ENCODE results near the gene AMY1A. TPM values are rescaled to one million over a fixed set of nuclear protein-coding genes. Genes with fewer than 3 reads are reported as not detected.

The AMY1A gene
- total RNA-seq = not detected

GRCh38 chr1:103655460-103655859 lies at the start of gene AMY1A:
Gene AMY1A, plus strand, starts transcription at chr1:103655760. Its CDS starts 571 bp downstream, at chr1:103656331.

GRCh38 chr1:103616994-103617477 lies 38.5 kb upstream of the AMY1A start, which contains the start of gene AMY2A:
Gene AMY2A, plus strand, starts transcription at chr1:103617427. Its CDS starts 14 bp downstream, at chr1:103617441.

GRCh38 chr1:103696110-103696509 lies 40.5 kb downstream of the AMY1A start, which contains the start of gene AMY1B:
Gene AMY1B, minus strand, starts transcription at chr1:103696210. Its CDS starts 571 bp downstream, at chr1:103695639.

Other genes starting within 250 kb of the AMY1A start
- 37.4 TPM for gene RNPC3, start 130.1 kb upstream of the AMY1A start, total RNA-seq
- gene AMY2B, start 84.2 kb upstream of the AMY1A start, total RNA-seq = 48.2 TPM
- 0.44 TPM for gene AMY2A, start 38.3 kb upstream of the AMY1A start, total RNA-seq
- gene AMY1B, start 40.5 kb downstream of the AMY1A start, total RNA-seq = not detected
- gene AMY1C, start 94.1 kb downstream of the AMY1A start, total RNA-seq = not detected